Measurements from ENCODE around the gene SRL. TPM values are rescaled to one million over a fixed set of nuclear protein-coding genes. Genes with fewer than 3 reads are reported as not detected.

The SRL gene
- total RNA-seq (1 to 10 TPM in 2 of 9 donors, under 1 TPM in 5, not detected in 2; 0.29 to 1.8 (median 0.58) TPM), polyA plus RNA-seq (under 1 TPM; 0.24 to 0.57 (median 0.46) TPM)
- long read RNA-seq, donor 1, result 0 reads
- long read RNA-seq, donor 2, result 0 reads
- long read RNA-seq, donor 3, result 0 reads
- long read RNA-seq, donor 4, result 0 reads
- long read RNA-seq, donor 5, partial matches to known transcripts, result 0 of 1 reads
- long read RNA-seq, donor 5, other reads (novel, unspliced or antisense), result 1 of 1 reads
- long read RNA-seq, donor 6, result 0 reads
- long read RNA-seq, donor 7, full-length matches to known transcripts, result 2 of 2 reads
- long read RNA-seq, donor 7, partial matches to known transcripts, result 0 of 2 reads
- long read RNA-seq, donor 7, other reads (novel, unspliced or antisense), result 0 of 2 reads
- long read RNA-seq, donor 8, partial matches to known transcripts, result 21 of 21 reads
- long read RNA-seq, donor 8, other reads (novel, unspliced or antisense), result 0 of 21 reads
- long read RNA-seq, donor 9, full-length matches to known transcripts, result 1 of 1 reads
- long read RNA-seq, donor 9, partial matches to known transcripts, result 0 of 1 reads
- long read RNA-seq, donor 9, other reads (novel, unspliced or antisense), result 0 of 1 reads
- long read RNA-seq, donor 10, result 0 reads

DNA sequence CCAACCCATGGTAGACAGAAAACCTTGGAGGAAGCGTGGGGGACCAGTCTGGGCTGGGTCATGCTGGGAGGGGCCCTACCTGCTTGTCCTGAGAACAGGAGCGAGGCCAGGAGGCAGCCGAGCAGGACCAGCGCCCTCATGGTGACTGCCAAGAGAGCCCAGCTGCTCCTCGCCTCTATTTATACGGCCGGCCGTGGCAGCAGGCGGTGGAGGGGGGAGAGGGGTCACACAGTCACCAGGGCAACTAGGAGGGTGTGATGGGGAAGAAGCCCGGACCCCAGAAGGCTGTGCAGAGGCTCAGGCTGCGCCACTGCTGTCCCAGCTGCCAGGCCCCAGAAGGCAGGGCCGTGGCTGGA is at the start of gene SRL:
Gene SRL, minus strand, starts transcription at position 153 of the 356 bp plus-strand sequence. Its CDS starts 13 bp downstream, at position 140.
- intact Hi-C loops (cut with DNase I), result loop anchor here in 1 of 2 donors (10.0 kb wide), 1 partner anchor 127 kb away; the partner anchor contains the start of gene ADCY9

DNA sequence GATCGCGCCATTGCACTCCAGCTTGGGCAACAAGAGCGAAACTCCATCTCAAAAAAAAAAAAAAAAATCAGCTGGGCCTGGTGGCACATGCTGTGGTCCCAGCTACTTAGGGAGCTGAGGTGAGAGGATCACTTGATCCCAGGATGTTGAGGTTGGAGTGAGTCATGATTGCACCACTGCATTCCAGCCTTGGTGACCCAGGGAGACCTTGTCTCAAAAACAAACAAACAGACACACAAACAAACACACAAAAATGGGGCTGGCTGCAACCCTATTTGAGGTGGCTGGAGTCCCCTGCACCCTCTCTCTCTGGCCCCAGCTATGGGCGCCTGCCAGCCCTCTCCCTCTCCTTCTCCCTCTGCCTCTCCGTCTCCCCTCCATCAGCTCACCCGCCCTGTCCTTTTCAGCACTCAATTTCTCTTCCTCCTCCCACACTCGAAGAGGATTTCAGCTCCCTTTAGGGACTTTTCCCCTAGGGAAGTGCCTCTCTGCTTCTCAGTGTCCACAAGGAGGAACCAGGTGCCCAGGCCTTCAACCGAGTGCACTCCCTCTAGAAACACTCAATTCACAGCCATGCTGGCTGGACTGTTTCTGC is 48.5 kb upstream of the SRL start:
- Histone ChIP-seq H3K36me3 (replicated peaks in 1 of 2) (no peaks in the 10 kb centered on the region), H3K4me1 (replicated peaks in 1 of 2) (peaks cover 10 to 28% of the 10 kb centered on the region in 2 donors), H3K9me3 (replicated peaks in 1 of 3) (no peaks in the 10 kb centered on the region), H3K27me3 (no peaks in the 10 kb centered on the region), H3K4me3 (no peak overlapping the region), H3K27ac (peak overlapping the region in 2 of 5 donors; percentile 42 to 62)
- intact Hi-C loops (cut with DNase I), result no loop called here
- WGBS, 4 donors, result 66 to 72% (median 70%) methylated on average over 8 of the region's 8 CpGs
- TF ChIP-seq, protein P1, sequence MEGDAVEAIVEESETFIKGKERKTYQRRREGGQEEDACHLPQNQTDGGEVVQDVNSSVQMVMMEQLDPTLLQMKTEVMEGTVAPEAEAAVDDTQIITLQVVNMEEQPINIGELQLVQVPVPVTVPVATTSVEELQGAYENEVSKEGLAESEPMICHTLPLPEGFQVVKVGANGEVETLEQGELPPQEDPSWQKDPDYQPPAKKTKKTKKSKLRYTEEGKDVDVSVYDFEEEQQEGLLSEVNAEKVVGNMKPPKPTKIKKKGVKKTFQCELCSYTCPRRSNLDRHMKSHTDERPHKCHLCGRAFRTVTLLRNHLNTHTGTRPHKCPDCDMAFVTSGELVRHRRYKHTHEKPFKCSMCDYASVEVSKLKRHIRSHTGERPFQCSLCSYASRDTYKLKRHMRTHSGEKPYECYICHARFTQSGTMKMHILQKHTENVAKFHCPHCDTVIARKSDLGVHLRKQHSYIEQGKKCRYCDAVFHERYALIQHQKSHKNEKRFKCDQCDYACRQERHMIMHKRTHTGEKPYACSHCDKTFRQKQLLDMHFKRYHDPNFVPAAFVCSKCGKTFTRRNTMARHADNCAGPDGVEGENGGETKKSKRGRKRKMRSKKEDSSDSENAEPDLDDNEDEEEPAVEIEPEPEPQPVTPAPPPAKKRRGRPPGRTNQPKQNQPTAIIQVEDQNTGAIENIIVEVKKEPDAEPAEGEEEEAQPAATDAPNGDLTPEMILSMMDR (IDR thresholded peaks at IDR 0.05), result peak in 3 of 6 experiments; percentile 7 to 14 (median 10)
- no peak for TF ChIP-seq POLR2A (IDR thresholded peaks at IDR 0.05)
- DNase-seq, result peak in 6 of 7 donors; percentile 54 to 70 (median 66)

More for the DNA sequence above, at the start of gene SRL:
- Histone ChIP-seq H3K27me3 (no peaks in the 10 kb centered on the region), H3K4me1 (replicated peaks in 1 of 2) (no peaks in the 10 kb centered on the region), H3K4me3 (no peak within 1 kb of the TSS), H3K9me3 (replicated peaks in 1 of 3) (no peaks in the 10 kb centered on the region), H3K36me3 (replicated peaks in 1 of 2) (no peaks in the 10 kb centered on the region), H3K27ac (no peak within 1 kb of the TSS)
- no peak for DNase-seq
- WGBS, 4 donors, result 82 to 97% (median 89%) methylated on average over 7 to 12 of the region's 12 CpGs
- no peak for TF ChIP-seq POLR2A (IDR thresholded peaks at IDR 0.05)
- TF ChIP-seq, protein P1 (IDR thresholded peaks at IDR 0.05), result no peak

DNA sequence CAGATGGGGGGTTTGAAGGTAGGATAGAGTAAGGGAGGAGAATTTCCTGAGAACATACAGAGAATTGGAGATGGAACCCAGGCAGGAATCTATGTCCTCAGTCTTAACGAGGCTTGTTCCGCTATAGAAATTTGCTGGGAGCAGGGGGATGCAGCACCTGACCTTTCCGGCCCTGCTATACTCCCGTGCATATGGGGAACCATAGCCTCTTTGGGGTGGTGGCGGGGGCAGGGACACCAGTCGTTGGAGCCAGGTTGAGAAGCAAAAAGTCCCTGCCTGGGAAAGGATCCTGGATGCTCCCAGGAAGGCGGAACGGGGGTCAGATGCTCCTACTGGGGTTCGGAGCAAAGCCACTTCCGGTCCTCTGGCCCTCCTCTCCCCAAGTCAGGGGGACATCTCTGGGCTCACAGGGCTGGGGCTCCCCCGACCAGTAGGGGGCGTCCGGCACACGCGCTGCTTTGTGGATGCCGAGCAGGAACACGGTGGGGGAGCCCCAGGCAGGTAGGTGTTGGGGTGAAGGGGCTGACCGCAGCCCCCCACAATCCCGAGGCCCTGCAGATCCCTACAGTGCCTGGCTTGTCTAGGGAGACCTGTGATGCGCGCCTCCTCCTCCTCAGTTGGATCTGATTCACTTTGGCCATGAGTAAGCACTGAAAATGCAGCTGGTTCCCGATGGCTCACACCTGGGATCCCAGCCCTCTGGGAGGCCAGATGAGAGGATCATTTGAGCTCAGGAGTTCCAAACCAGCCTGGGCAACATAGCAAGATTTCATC is 46.5 kb upstream of the SRL start:
- 11 to 17% (median 13%) methylated on average over 5 to 22 of the region's 22 CpGs for WGBS, 4 donors
- intact Hi-C loops (cut with DNase I), result loop anchor here (5.0 to 10.0 kb wide), 2 partner anchors 44 to 116 kb away; no protein-coding TSS in a partner anchor
- TF ChIP-seq, protein P1 (IDR thresholded peaks at IDR 0.05), result peak; percentile 79 to 90 (median 82)
- TF ChIP-seq POLR2A (IDR thresholded peaks at IDR 0.05), result no peak
- no peak overlapping the region for H3K27ac ChIP-seq
- H3K27me3 ChIP-seq, result no peaks in the 10 kb centered on the region
- H3K4me1 ChIP-seq (replicated peaks in 1 of 2), result peaks cover 0 to 17% of the 10 kb centered on the region in 2 donors
- H3K4me3 ChIP-seq, result no peak overlapping the region
- DNase-seq, result peak; percentile 55 to 82 (median 70)
- no peaks in the 10 kb centered on the region for H3K36me3 ChIP-seq (replicated peaks in 1 of 2)
- no peaks in the 10 kb centered on the region for H3K9me3 ChIP-seq (replicated peaks in 1 of 3)

Measured in adrenal gland (tissue), 19 donors.